Pons (tissue), 1 donor: Measurements from ENCODE around the gene VILL.

Source experiments
- DNase-seq: peaks from one replicate; pipeline ENCODE4 v3.0.0-alpha.2; 2016; ENCODE audit warnings: low spot score

VILL gene

GRCh38 chr3:37990527-37990926, at the start of gene VILL:
TSS of gene VILL (plus strand) at chr3:37990786. CDS start at chr3:37993673, 2,887 bp downstream.
- no peak for DNase-seq

GRCh38 chr3:37941608-37942508, 48.7 kb upstream of the VILL start:
- no peak for DNase-seq

- no peak for DNase-seq
Measured at GRCh38 chr3:37942646-37943045, 47.9 kb upstream of the VILL start.

- no peak for DNase-seq
Measured at GRCh38 chr3:37943126-37943525, 47.5 kb upstream of the VILL start.

GRCh38 chr3:37943631-37944314, 46.8 kb upstream of the VILL start:
- DNase-seq: no peak

- DNase-seq: no peak
Measured at GRCh38 chr3:37944391-37944842, 46.2 kb upstream of the VILL start.

- DNase-seq: no peak
Measured at GRCh38 chr3:37945156-37945806, 45.3 kb upstream of the VILL start.

- no peak for DNase-seq
Measured at GRCh38 chr3:37945807-37946530, 44.6 kb upstream of the VILL start.

GRCh38 chr3:37946531-37946889, 44.1 kb upstream of the VILL start:
- no peak for DNase-seq

- no peak for DNase-seq
Measured at GRCh38 chr3:37949866-37950265, 40.7 kb upstream of the VILL start.

GRCh38 chr3:37952564-37952963, 38.0 kb upstream of the VILL start:
- no peak for DNase-seq

- DNase-seq: no peak
Measured at GRCh38 chr3:37953226-37953625, 37.4 kb upstream of the VILL start.

- DNase-seq: no peak
Measured at GRCh38 chr3:37953707-37954394, 36.7 kb upstream of the VILL start.

GRCh38 chr3:37954881-37955280, 35.7 kb upstream of the VILL start:
- no peak for DNase-seq

- peak; percentile 72 for DNase-seq
Measured at GRCh38 chr3:37955918-37956707, 34.5 kb upstream of the VILL start.

GRCh38 chr3:37956723-37957538, 33.7 kb upstream of the VILL start:
- DNase-seq: no peak

- DNase-seq: no peak
Measured at GRCh38 chr3:37957539-37957936, 33.0 kb upstream of the VILL start.

- DNase-seq: no peak
Measured at GRCh38 chr3:37961622-37962431, 28.8 kb upstream of the VILL start.

GRCh38 chr3:37963016-37963415, 27.6 kb upstream of the VILL start:
- DNase-seq: no peak
